PC-9 (cell line): ENCODE results near the gene MMP20.

ENCODE experiments used
- CTCF ChIP-seq: fragments of 200-600 bp; sonication (generic); conservative IDR thresholded peaks from 2 replicates; pipeline ENCODE4 v1.6.1; 2017; ENCODE audit warnings: mixed run types, antibody characterized with exemption, mild to moderate bottlenecking, moderate library complexity
- EZH2 ChIP-seq: fragments of 200-600 bp; sonication (generic); IDR thresholded peaks from 2 replicates; pipeline ENCODE4 v1.8.0; 2017; ENCODE audit warnings: antibody characterized with exemption, low read depth

GRCh38 chr11:102559839-102560238, 65.3 kb downstream of the MMP20 start:
- TF ChIP-seq CTCF = no peak
- no peak for TF ChIP-seq EZH2
